Esophagus mucosa (tissue), 1 donor: ENCODE data around the gene C11orf16. TPM values are rescaled to one million over a fixed set of nuclear protein-coding genes. Genes with fewer than 3 reads are reported as not detected.
"Not testable (repeated sequence)": the region's sequence is repeated elsewhere in the genome, so short reads cannot be mapped to it uniquely, and the experiment has no call there.

Source experiments
- ATAC-seq: fragments of 200-7000 bp; cut with Tn5 transposase; one replicate; pipeline ENCODE4 v1.9.1; 2020
- total RNA-seq: library from RNA; stranded (reverse); gene quantifications from one replicate; pipeline ENCODE4 v1.2.4, GENCODE V29; 2023
- donor health status: DM: yes; HTN: yes; CAD: no.

Gene C11orf16
- total RNA-seq, 1 donor from 2014 or later = not detected

GRCh38 chr11:8934742-8935488, 2.2 kb upstream of the C11orf16 start:
- ATAC-seq = peak; percentile 56

GRCh38 chr11:8933931-8934330, 1.2 kb upstream of the C11orf16 start:
- ATAC-seq = no peak

- ATAC-seq = no peak
These were observed 2.1 kb downstream of the C11orf16 start for GRCh38 chr11:8930456-8931175.

GRCh38 chr11:8928981-8929615, 3.6 kb downstream of the C11orf16 start:
- ATAC-seq = peak; percentile 66

- no peak for ATAC-seq
These were observed 4.5 kb downstream of the C11orf16 start for GRCh38 chr11:8928205-8928604.

- no peak for ATAC-seq
These were observed 5.5 kb downstream of the C11orf16 start for GRCh38 chr11:8927233-8927632.

GRCh38 chr11:8926236-8926635, 6.5 kb downstream of the C11orf16 start:
- no peak for ATAC-seq

- ATAC-seq = no peak
These were observed 7.0 kb downstream of the C11orf16 start for GRCh38 chr11:8925711-8926110.

- ATAC-seq = no peak
These were observed 10.1 kb downstream of the C11orf16 start for GRCh38 chr11:8922691-8923090.

- no peak for ATAC-seq
These were observed 15.5 kb downstream of the C11orf16 start for GRCh38 chr11:8917157-8917825.

- ATAC-seq = no peak
These were observed 18.1 kb downstream of the C11orf16 start for GRCh38 chr11:8914661-8915018.

GRCh38 chr11:8913961-8914660, 18.6 kb downstream of the C11orf16 start:
- ATAC-seq = no peak

GRCh38 chr11:8911029-8911823, 21.5 kb downstream of the C11orf16 start, which contains the start of gene AKIP1:
Gene AKIP1, plus strand, starts transcription at chr11:8911189. Its CDS starts 261 bp downstream, at chr11:8911450.
- ATAC-seq = peak; percentile 90

- peak; percentile 7 for ATAC-seq
These were observed 22.1 kb downstream of the C11orf16 start for GRCh38 chr11:8910649-8911026.

GRCh38 chr11:8908099-8908498, 24.6 kb downstream of the C11orf16 start:
- no peak for ATAC-seq

- no peak for ATAC-seq
These were observed 25.6 kb downstream of the C11orf16 start for GRCh38 chr11:8907116-8907515.

GRCh38 chr11:8905528-8906165, 27.1 kb downstream of the C11orf16 start:
- peak; percentile 49 for ATAC-seq

- no peak for ATAC-seq
These were observed 33.5 kb downstream of the C11orf16 start for GRCh38 chr11:8899119-8899753.

- not testable (repeated sequence) for ATAC-seq
These were observed 41.6 kb downstream of the C11orf16 start for GRCh38 chr11:8891185-8891584.

GRCh38 chr11:8886322-8886721, 46.4 kb downstream of the C11orf16 start:
- no peak for ATAC-seq
